ENCODE measurements around the gene GNAQ.

DNA sequence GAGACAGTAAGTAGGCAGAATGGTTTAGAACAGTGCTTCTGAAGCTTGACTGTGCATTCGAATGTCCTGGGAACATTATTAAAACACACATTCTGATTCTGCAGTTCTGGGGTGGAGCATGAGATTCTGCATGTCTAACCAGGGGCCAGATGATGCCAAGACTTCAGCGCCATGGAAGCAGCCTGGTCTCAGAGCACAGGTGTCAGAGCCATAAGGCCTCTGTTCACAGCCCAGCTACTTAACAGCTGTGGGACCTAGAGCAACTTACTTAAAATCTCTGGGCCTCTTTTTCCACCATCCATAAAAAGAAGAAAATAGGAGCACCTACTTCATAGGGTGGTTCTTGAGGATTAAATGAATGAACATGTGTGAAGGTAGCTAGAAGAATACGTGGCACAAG, 84.0 kb downstream of the GNAQ start:
- TF ChIP-seq, protein P1, sequence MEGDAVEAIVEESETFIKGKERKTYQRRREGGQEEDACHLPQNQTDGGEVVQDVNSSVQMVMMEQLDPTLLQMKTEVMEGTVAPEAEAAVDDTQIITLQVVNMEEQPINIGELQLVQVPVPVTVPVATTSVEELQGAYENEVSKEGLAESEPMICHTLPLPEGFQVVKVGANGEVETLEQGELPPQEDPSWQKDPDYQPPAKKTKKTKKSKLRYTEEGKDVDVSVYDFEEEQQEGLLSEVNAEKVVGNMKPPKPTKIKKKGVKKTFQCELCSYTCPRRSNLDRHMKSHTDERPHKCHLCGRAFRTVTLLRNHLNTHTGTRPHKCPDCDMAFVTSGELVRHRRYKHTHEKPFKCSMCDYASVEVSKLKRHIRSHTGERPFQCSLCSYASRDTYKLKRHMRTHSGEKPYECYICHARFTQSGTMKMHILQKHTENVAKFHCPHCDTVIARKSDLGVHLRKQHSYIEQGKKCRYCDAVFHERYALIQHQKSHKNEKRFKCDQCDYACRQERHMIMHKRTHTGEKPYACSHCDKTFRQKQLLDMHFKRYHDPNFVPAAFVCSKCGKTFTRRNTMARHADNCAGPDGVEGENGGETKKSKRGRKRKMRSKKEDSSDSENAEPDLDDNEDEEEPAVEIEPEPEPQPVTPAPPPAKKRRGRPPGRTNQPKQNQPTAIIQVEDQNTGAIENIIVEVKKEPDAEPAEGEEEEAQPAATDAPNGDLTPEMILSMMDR (IDR thresholded peaks at IDR 0.05; ENCODE audit: low read depth, low read length, missing input control): no peak
- TF ChIP-seq, protein P2, sequence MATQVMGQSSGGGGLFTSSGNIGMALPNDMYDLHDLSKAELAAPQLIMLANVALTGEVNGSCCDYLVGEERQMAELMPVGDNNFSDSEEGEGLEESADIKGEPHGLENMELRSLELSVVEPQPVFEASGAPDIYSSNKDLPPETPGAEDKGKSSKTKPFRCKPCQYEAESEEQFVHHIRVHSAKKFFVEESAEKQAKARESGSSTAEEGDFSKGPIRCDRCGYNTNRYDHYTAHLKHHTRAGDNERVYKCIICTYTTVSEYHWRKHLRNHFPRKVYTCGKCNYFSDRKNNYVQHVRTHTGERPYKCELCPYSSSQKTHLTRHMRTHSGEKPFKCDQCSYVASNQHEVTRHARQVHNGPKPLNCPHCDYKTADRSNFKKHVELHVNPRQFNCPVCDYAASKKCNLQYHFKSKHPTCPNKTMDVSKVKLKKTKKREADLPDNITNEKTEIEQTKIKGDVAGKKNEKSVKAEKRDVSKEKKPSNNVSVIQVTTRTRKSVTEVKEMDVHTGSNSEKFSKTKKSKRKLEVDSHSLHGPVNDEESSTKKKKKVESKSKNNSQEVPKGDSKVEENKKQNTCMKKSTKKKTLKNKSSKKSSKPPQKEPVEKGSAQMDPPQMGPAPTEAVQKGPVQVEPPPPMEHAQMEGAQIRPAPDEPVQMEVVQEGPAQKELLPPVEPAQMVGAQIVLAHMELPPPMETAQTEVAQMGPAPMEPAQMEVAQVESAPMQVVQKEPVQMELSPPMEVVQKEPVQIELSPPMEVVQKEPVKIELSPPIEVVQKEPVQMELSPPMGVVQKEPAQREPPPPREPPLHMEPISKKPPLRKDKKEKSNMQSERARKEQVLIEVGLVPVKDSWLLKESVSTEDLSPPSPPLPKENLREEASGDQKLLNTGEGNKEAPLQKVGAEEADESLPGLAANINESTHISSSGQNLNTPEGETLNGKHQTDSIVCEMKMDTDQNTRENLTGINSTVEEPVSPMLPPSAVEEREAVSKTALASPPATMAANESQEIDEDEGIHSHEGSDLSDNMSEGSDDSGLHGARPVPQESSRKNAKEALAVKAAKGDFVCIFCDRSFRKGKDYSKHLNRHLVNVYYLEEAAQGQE (IDR thresholded peaks at IDR 0.05): no peak
- TF ChIP-seq, protein P3, sequence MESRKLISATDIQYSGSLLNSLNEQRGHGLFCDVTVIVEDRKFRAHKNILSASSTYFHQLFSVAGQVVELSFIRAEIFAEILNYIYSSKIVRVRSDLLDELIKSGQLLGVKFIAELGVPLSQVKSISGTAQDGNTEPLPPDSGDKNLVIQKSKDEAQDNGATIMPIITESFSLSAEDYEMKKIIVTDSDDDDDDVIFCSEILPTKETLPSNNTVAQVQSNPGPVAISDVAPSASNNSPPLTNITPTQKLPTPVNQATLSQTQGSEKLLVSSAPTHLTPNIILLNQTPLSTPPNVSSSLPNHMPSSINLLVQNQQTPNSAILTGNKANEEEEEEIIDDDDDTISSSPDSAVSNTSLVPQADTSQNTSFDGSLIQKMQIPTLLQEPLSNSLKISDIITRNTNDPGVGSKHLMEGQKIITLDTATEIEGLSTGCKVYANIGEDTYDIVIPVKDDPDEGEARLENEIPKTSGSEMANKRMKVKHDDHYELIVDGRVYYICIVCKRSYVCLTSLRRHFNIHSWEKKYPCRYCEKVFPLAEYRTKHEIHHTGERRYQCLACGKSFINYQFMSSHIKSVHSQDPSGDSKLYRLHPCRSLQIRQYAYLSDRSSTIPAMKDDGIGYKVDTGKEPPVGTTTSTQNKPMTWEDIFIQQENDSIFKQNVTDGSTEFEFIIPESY (IDR thresholded peaks at IDR 0.05): no peak
- TF ChIP-seq RAD21 (IDR thresholded peaks at IDR 0.05) (no peak), HNF4A (conservative IDR thresholded peaks at IDR 0.05) (no peak), EGR1 (IDR thresholded peaks at IDR 0.05; ENCODE audit: low read depth in 2 of 2) (no peak), SP1 (IDR thresholded peaks at IDR 0.05) (no peak), YY1 (IDR thresholded peaks at IDR 0.05) (no peak)
- TF ChIP-seq, protein P4, sequence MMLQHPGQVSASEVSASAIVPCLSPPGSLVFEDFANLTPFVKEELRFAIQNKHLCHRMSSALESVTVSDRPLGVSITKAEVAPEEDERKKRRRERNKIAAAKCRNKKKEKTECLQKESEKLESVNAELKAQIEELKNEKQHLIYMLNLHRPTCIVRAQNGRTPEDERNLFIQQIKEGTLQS (IDR thresholded peaks at IDR 0.05): no peak
- TF ChIP-seq, protein P5, sequence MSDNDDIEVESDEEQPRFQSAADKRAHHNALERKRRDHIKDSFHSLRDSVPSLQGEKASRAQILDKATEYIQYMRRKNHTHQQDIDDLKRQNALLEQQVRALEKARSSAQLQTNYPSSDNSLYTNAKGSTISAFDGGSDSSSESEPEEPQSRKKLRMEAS (IDR thresholded peaks at IDR 0.05): no peak
